ENCODE results near the gene CWC27. TPM values are rescaled to one million over a fixed set of nuclear protein-coding genes. Genes with fewer than 3 reads are reported as not detected.

CWC27 gene
- polyA plus RNA-seq, 1 of the 3 experiments (the other 2 are of a cell fraction): 6.6 TPM

DNA sequence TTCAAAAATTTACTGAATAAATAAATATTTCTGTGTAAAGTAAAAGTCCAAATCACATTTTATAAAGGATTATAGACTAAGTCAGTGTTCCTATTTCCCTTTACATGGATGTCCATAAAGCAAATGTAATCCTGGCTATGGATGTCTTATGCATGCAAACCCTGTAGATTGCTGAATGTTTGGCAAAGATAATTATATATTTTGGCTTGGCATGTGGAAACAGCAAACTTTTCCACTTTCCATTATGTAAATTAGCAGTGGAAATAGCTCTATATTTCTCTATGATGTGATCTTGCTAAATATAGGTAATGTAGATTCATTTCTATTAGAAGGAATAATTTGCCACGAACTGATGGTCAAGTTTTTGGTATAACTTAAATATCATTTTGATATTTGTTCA lies 66.5 kb downstream of the CWC27 start:
- H3K4me3 ChIP-seq (ENCODE audit: low read depth in 2 of 2, low read length in 1 of 2): no peak overlapping the region
- ChIA-PET POLR2A (no interaction called here), CTCF (interaction anchor here (1.0 kb wide), 1 partner anchor 17 kb away, joined by 3 read pairs; no protein-coding TSS in a partner anchor)
- H3K36me3 ChIP-seq (replicated peaks in 1 of 2; ENCODE audit: control insufficient read depth in 1 of 2, insufficient read depth in 2 of 2, low read length in 1 of 2): peaks cover 0 to 2% of the 10 kb centered on the region in 2 experiments
- H3K4me1 ChIP-seq (ENCODE audit: control insufficient read depth in 1 of 2, insufficient read depth in 2 of 2, low read depth in 1 of 2, low read length in 1 of 2): peaks cover 0 to 18% of the 10 kb centered on the region in 2 experiments; a peak in 1 of 4 replicates
- H2AFZ ChIP-seq (ENCODE audit: low read depth): no peak overlapping the region
- no peak overlapping the region for H3K27ac ChIP-seq (ENCODE audit: low read depth in 2 of 2, low read length in 1 of 2)
- TF ChIP-seq TCF12 (IDR thresholded peaks at IDR 0.05): no peak
- TF ChIP-seq, protein P1, sequence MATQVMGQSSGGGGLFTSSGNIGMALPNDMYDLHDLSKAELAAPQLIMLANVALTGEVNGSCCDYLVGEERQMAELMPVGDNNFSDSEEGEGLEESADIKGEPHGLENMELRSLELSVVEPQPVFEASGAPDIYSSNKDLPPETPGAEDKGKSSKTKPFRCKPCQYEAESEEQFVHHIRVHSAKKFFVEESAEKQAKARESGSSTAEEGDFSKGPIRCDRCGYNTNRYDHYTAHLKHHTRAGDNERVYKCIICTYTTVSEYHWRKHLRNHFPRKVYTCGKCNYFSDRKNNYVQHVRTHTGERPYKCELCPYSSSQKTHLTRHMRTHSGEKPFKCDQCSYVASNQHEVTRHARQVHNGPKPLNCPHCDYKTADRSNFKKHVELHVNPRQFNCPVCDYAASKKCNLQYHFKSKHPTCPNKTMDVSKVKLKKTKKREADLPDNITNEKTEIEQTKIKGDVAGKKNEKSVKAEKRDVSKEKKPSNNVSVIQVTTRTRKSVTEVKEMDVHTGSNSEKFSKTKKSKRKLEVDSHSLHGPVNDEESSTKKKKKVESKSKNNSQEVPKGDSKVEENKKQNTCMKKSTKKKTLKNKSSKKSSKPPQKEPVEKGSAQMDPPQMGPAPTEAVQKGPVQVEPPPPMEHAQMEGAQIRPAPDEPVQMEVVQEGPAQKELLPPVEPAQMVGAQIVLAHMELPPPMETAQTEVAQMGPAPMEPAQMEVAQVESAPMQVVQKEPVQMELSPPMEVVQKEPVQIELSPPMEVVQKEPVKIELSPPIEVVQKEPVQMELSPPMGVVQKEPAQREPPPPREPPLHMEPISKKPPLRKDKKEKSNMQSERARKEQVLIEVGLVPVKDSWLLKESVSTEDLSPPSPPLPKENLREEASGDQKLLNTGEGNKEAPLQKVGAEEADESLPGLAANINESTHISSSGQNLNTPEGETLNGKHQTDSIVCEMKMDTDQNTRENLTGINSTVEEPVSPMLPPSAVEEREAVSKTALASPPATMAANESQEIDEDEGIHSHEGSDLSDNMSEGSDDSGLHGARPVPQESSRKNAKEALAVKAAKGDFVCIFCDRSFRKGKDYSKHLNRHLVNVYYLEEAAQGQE (IDR thresholded peaks at IDR 0.05; ENCODE audit: low read depth, low read length): no peak
- TF ChIP-seq, protein P2, sequence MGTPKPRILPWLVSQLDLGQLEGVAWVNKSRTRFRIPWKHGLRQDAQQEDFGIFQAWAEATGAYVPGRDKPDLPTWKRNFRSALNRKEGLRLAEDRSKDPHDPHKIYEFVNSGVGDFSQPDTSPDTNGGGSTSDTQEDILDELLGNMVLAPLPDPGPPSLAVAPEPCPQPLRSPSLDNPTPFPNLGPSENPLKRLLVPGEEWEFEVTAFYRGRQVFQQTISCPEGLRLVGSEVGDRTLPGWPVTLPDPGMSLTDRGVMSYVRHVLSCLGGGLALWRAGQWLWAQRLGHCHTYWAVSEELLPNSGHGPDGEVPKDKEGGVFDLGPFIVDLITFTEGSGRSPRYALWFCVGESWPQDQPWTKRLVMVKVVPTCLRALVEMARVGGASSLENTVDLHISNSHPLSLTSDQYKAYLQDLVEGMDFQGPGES (IDR thresholded peaks at IDR 0.05; ENCODE audit: low read depth, low read length): no peak
- TF ChIP-seq SIN3A (IDR thresholded peaks at IDR 0.05; ENCODE audit: borderline replicate concordance, low read depth, low read length): no peak
- TF ChIP-seq, protein P3, sequence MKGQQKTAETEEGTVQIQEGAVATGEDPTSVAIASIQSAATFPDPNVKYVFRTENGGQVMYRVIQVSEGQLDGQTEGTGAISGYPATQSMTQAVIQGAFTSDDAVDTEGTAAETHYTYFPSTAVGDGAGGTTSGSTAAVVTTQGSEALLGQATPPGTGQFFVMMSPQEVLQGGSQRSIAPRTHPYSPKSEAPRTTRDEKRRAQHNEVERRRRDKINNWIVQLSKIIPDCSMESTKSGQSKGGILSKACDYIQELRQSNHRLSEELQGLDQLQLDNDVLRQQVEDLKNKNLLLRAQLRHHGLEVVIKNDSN (IDR thresholded peaks at IDR 0.05; ENCODE audit: borderline replicate concordance, low read depth): no peak
- no peak for TF ChIP-seq RCOR1 (IDR thresholded peaks at IDR 0.05; ENCODE audit: low read length)
- TF ChIP-seq NFIC (IDR thresholded peaks at IDR 0.05; ENCODE audit: borderline replicate concordance): no peak
- TF ChIP-seq, protein P4, sequence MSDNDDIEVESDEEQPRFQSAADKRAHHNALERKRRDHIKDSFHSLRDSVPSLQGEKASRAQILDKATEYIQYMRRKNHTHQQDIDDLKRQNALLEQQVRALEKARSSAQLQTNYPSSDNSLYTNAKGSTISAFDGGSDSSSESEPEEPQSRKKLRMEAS (IDR thresholded peaks at IDR 0.05; ENCODE audit: low read depth): no peak
- TF ChIP-seq MEF2A (IDR thresholded peaks at IDR 0.05; ENCODE audit: borderline replicate concordance, low read depth): no peak
- TF ChIP-seq YY1 (IDR thresholded peaks at IDR 0.05; ENCODE audit: low read depth): no peak
- TF ChIP-seq FOXM1 (IDR thresholded peaks at IDR 0.05; ENCODE audit: low read depth): no peak
- TF ChIP-seq EP300 (IDR thresholded peaks at IDR 0.05; ENCODE audit: borderline replicate concordance in 1 of 2, low read depth in 1 of 2, low read length in 1 of 2): no peak
- TF ChIP-seq CHD2 (IDR thresholded peaks at IDR 0.05; ENCODE audit: low read length, partially characterized antibody): no peak
- TF ChIP-seq ELF1 (IDR thresholded peaks at IDR 0.05): no peak
- no peak for TF ChIP-seq FOSL2 (IDR thresholded peaks at IDR 0.05; ENCODE audit: borderline replicate concordance, low read depth)
- TF ChIP-seq, protein P5, sequence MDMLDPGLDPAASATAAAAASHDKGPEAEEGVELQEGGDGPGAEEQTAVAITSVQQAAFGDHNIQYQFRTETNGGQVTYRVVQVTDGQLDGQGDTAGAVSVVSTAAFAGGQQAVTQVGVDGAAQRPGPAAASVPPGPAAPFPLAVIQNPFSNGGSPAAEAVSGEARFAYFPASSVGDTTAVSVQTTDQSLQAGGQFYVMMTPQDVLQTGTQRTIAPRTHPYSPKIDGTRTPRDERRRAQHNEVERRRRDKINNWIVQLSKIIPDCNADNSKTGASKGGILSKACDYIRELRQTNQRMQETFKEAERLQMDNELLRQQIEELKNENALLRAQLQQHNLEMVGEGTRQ (IDR thresholded peaks at IDR 0.05; ENCODE audit: borderline replicate concordance, low read depth, low read length): no peak
- no peak for TF ChIP-seq RXRA (IDR thresholded peaks at IDR 0.05; ENCODE audit: borderline replicate concordance, low read depth)
- no peak for TF ChIP-seq FOXJ3 (CRISPR knock-in tag; IDR thresholded peaks at IDR 0.05)
- H3K9me2 ChIP-seq: no peaks in the 10 kb centered on the region
- DNase-seq: no peak
- no peak overlapping the region for H3K4me2 ChIP-seq
- 87% methylated on average over 1 of the region's 1 CpG for WGBS (ENCODE audit: low lambda C conversion rate)
- peaks cover 15% of the 10 kb centered on the region for H3F3A ChIP-seq (replicated peaks; ENCODE audit: insufficient read depth)
- no peak overlapping the region for H3K9ac ChIP-seq
- no peaks in the 10 kb centered on the region; the same call in 1 of the 2 replicates for H3K9me3 ChIP-seq
- H3K79me2 ChIP-seq (ENCODE audit: insufficient read depth): no peaks in the 10 kb centered on the region
- H4K20me1 ChIP-seq (ENCODE audit: insufficient read depth): no peaks in the 10 kb centered on the region
- no peaks in the 10 kb centered on the region for H3K27me3 ChIP-seq (ENCODE audit: insufficient read depth)

Data from SK-N-SH (cell line).